ENCODE results near the gene ATG14.

Gene ATG14

GRCh38 chr14:55386037-55386808 is 25.4 kb downstream of the ATG14 start:
- no peak for DNase-seq (ENCODE audit: low read depth)

GRCh38 chr14:55384536-55384935 is 27.1 kb downstream of the ATG14 start:
- no peak for DNase-seq (ENCODE audit: low read depth)

DNA sequence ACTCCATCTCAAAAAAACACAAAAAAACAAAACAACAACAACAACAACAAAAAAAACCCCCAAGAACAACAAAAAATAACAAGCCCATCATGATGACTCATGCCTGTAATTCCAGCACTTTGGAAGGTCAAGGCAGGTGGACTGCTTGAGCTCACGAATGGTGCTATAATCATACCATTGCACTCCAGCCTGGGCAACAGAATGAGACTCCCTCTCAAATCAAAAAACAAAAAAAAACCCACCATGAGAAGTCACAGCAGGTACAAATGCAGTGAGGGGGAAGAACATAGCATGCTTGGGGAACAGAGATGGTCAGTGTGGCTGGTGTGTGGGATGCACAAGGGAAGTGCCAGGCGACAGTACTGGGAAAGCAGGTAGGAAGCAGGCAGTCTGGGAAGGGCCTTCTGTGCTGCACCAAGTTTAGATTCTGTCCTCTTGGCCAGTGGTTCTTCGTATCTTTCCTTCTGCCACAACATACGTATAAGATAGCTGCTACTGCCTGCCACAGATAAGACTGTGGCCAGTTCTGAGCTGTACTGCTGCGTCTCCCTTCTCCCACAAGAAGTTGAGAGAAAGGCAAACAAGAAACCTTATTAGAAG is 28.0 kb downstream of the ATG14 start:
- DNase-seq (ENCODE audit: low read depth), result no peak

GRCh38 chr14:55383056-55383466 is 28.6 kb downstream of the ATG14 start:
- peak; percentile 58 for DNase-seq (ENCODE audit: low read depth)

DNA sequence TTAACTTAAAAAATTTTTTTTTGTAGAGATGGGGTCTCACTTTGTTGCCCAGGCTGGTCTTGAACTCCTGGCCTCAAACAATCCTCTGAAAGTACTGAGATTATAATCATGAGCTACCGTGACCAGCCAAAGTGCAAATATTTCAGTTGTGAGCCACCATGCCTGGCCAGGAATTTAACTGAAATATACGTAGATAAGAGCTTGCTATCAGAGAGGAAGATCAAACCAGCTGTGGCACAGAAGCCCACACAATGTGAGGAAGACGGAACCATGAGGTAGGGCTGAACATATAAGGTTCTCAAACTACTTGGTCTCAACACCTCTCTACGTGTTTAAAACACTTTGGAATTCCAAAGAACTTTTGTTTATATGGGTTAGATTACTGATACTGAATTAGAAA is 29.1 kb downstream of the ATG14 start:
- DNase-seq (ENCODE audit: low read depth), result peak; percentile 42

DNA sequence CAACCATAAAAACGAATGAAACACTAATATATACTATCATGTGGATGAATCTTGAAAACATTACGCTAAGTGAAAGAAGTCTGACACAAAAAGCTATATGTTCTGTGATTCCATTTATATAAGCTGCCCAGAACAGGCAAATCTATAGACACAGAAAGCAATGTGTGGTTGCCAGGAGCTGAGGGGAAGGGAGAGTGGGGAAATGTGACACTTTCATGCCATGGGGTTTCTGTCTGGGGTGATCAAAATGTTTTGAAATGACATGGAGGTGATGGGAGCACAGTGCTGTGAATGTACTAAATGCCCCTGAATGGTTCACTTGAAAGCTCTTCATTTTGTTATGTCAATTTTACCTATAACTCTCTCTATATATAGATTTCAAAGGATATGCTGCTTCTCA is 30.1 kb downstream of the ATG14 start:
- DNase-seq (ENCODE audit: low read depth), result no peak

DNA sequence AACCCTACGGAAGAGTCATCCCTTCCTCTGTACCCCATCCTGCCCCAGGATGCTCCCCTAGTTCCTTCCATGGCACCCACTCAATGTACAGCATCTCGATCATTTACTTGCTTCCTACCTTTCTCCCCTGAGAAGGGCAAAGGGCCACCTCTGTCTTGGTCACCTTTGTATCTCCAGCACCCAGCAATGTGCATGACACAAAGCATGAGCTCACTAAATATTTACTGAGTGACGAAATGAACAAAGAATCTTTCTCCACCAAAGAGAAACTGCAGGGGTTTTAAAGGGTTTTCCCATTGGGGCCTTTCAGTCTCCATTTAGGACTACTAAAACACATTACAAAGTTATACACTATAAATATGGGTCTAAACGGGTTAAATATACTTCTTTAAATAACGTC is 30.6 kb downstream of the ATG14 start:
- peak; percentile 41 for DNase-seq (ENCODE audit: low read depth)

DNA sequence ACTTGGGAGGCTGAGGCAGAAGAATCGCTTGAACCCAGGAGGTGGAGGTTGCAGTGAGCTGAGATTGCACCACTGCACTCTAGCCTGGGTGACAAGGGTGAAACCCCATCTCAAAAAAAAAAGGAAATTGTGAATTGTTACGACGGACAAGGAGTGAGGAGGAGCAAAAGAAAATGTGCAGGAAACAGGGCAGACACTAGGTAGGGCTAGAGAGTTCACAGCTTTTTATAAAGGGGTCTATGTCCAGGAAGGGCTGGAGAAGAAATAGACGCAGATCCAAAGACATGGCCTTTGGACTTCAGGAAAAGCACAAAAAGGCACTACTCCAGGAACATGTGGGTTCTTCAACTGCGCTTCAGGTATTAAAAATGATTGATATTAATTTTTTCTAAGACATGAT is 34.4 kb downstream of the ATG14 start:
- DNase-seq (ENCODE audit: low read depth), result no peak

DNA sequence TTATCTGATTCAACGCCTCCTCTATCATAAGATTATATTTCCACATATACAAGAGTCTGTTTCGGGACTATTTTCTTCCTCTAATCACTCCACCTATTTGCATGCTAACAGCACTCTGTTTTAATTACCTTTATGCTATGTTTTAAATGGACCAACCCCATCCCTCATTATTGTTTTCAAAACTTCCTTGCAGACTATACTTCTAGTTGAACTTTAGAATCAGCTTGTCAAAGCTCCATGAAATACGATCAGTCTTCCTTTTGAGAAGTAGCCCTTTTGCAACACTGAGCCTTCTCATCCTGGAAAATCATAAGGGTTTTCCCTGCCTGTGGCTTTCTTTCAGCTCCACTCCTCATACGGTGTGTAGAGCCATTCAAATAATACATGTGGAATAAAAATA is 36.9 kb downstream of the ATG14 start:
- no peak for DNase-seq (ENCODE audit: low read depth)

GRCh38 chr14:55373784-55374705 is 37.6 kb downstream of the ATG14 start:
- DNase-seq (ENCODE audit: low read depth), result peak; percentile 71

- no peak for DNase-seq (ENCODE audit: low read depth)
Measured at GRCh38 chr14:55372825-55373224, 38.8 kb downstream of the ATG14 start.

DNA sequence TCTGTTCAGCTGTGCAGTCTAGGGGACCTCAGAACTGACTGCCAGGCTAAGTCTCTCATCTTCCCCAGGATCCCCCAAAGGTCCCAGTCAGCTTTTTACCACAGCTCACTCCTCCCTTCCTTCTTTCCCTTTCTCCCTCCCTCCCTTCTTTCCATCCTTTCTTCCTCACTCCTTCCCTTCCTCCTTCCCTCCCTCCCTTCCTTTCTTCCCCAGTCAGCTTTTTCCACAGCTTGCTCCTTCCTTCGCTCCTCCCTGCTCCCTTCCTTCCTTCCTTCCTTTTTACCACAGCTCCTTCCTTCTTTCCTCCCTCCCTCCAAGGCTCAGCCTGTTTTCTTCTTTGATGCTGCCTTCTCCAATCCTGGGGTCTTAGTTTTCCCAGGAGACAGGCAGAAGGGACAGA is 39.2 kb downstream of the ATG14 start:
- DNase-seq (ENCODE audit: low read depth), result no peak

- no peak for DNase-seq (ENCODE audit: low read depth)
Measured at GRCh38 chr14:55370883-55371455, 40.7 kb downstream of the ATG14 start.

- DNase-seq (ENCODE audit: low read depth), result peak; percentile 70
Measured at GRCh38 chr14:55366271-55366670, 45.4 kb downstream of the ATG14 start.

GRCh38 chr14:55361190-55361589 is 50.4 kb downstream of the ATG14 start:
- no peak for DNase-seq (ENCODE audit: low read depth)

DNA sequence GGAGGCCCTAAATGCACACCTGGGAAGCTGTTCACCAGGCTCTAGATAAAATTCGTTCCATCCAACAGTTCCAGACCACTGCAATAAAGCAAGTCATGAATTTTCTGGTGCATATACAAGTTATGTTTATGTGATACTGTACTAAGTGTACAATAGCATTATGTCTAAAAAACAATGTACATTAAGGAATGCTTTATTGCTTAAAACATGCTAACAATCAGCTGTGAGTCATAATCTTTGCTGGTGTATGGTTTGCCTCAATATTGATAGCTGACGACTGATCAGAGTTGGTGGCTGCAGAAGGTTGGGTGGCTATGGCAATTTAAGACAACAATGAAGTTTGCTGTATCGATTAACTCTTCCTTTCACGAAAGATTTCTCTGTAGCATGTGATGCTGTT is 52.3 kb downstream of the ATG14 start:
- no peak for DNase-seq (ENCODE audit: low read depth)

DNA sequence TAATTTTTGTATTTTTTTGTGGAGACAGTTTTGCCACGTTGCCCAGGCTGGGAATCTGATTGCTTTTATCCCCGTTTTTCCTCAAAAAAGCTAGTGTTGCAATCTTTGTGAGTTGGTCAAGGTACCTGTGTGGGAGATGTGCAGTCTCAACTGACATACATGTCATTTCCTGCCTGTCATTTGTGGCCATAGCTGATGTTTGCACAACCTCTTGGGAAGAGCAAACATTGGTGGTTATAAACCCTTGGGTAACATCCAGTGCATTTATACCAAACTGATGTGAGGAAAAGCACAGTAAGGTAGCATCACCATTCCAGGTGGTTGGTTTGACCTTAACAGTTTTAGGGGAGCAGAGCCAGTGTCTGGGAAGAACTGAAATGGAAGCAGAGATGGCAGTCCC is 54.7 kb downstream of the ATG14 start:
- DNase-seq (ENCODE audit: low read depth), result no peak

GRCh38 chr14:55355922-55356321 is 55.7 kb downstream of the ATG14 start:
- DNase-seq (ENCODE audit: low read depth), result no peak

- DNase-seq (ENCODE audit: low read depth), result peak; percentile 57
Measured at GRCh38 chr14:55354500-55354899, 57.1 kb downstream of the ATG14 start.

DNA sequence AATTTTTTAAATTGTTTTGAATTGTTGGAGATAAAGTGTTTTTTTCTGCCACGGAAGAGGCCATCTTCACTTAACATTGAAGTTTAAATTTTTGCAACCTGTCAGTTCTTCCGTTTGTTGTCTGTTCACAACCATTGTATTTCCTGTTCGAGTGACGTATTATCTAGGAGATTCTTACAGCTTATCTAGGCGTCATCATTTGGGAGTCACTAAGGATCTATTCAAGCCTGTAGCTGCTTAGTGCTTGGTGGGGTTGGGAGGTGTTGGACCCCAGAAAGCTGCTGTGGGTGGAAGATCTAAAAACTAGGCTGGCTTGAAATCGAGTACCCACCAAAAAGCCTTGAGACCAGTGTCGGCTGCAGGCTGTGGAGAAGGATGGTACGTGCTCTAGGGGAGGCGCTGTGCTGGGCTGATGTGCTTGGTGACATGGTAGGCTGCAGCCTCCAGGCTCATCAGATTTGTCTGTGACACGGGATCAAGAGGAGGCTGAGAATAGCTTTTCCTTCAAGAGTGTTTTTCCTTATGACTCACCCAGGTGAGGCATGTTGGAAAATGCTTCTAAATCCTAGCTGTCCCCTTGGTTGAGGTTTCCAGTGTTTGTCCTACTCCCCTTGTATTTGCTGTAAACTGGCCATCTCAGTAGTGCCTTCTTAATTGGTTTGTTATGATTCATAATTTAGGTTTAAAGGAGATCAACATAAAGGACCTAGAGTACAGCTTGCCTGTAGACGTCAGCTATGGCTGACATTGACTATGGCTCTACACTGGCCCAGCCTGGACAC is 57.8 kb downstream of the ATG14 start:
- DNase-seq (ENCODE audit: low read depth), result no peak

GRCh38 chr14:55352201-55352600 is 59.4 kb downstream of the ATG14 start:
- DNase-seq (ENCODE audit: low read depth), result no peak

DNA sequence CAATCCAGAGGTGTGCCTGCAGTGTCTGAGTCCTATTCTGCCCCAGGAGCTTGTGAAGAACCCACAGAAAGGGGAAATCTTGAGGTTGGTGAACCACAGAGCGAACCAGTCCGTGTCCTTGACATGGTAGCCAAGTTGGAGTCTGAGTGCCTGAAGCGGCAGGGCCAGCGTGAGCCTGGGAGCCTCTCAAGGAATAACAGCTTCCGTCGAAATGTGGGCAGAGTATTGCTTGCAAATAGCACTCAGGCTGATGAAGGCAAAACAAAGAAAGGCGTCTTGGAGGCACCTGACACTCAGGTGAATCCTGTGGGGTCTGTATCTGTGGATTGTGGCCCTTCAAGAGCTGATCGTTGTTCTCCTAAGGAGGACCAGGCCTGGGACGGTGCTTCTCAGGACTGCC is 60.5 kb downstream of the ATG14 start:
- DNase-seq (ENCODE audit: low read depth), result no peak

All from ELR (cell line).